Hematopoietic multipotent progenitor cell (in vitro differentiated cells): ENCODE measurements around the gene RAPGEF4. TPM values are rescaled to one million over a fixed set of nuclear protein-coding genes. Genes with fewer than 3 reads are reported as not detected.

Experiments
- DNase-seq, 3 donors: peaks; one replicate each; pipeline ENCODE4 v3.0.0-alpha.2; 2011 to 2015; ENCODE audit warnings: low read depth in 2 of 3, low spot score in 2 of 3
- total RNA-seq: library from RNA; depleted of rRNA; stranded (reverse); fragments of >200 nt; gene quantifications from one replicate; pipeline ENCODE4 v1.2.3, GENCODE V29; 2012

RAPGEF4 gene
- total RNA-seq, 1 donor, result under 0.01 TPM

GRCh38 chr2:172821370-172822338 lies 86.0 kb downstream of the RAPGEF4 start:
- DNase-seq, result no peak

GRCh38 chr2:172822585-172822984 lies 86.9 kb downstream of the RAPGEF4 start:
- DNase-seq, result no peak

GRCh38 chr2:172823261-172823850 lies 87.7 kb downstream of the RAPGEF4 start:
- no peak for DNase-seq

GRCh38 chr2:172826522-172826921 lies 90.9 kb downstream of the RAPGEF4 start:
- no peak for DNase-seq

GRCh38 chr2:172829229-172829628 lies 93.6 kb downstream of the RAPGEF4 start:
- DNase-seq, result no peak

- no peak for DNase-seq
Measured at GRCh38 chr2:172830482-172830881, 94.8 kb downstream of the RAPGEF4 start.

- no peak for DNase-seq
Measured at GRCh38 chr2:172833898-172834297, 98.3 kb downstream of the RAPGEF4 start.

- no peak for DNase-seq
Measured at GRCh38 chr2:172834881-172835280, 99.2 kb downstream of the RAPGEF4 start.

- DNase-seq, result peak in 1 of 3 donors; percentile 4
Measured at GRCh38 chr2:172836347-172836821, 100.7 kb downstream of the RAPGEF4 start.

- no peak for DNase-seq
Measured at GRCh38 chr2:172836827-172837226, 101.2 kb downstream of the RAPGEF4 start.

GRCh38 chr2:172839446-172839845 lies 103.8 kb downstream of the RAPGEF4 start:
- no peak for DNase-seq

- DNase-seq, result no peak
Measured at GRCh38 chr2:172842511-172843265, 107.0 kb downstream of the RAPGEF4 start.

GRCh38 chr2:172843266-172843582 lies 107.6 kb downstream of the RAPGEF4 start:
- DNase-seq, result no peak

GRCh38 chr2:172843902-172844715 lies 108.5 kb downstream of the RAPGEF4 start:
- DNase-seq, result no peak

GRCh38 chr2:172845028-172845630 lies 109.5 kb downstream of the RAPGEF4 start:
- DNase-seq, result no peak

- no peak for DNase-seq
Measured at GRCh38 chr2:172846551-172846950, 110.9 kb downstream of the RAPGEF4 start.

- no peak for DNase-seq
Measured at GRCh38 chr2:172847188-172847587, 111.5 kb downstream of the RAPGEF4 start.

GRCh38 chr2:172848519-172848918 lies 112.9 kb downstream of the RAPGEF4 start:
- no peak for DNase-seq

GRCh38 chr2:172849519-172850217 lies 114.0 kb downstream of the RAPGEF4 start:
- DNase-seq, result no peak
